KBM-7 (cell line): ENCODE data around the gene XXYLT1.

Experiments used
- DNase-seq: peaks from one replicate; pipeline ENCODE4 v3.0.0-alpha.2; 2015
- in situ Hi-C: fragments of 300-500 bp; cut with MboI; formaldehyde crosslinking; loops from 2 replicates; pipeline ENCODE4 v1.14.3; 2020; ENCODE audit warnings: low sequenced_read_pairs, low pct_unique_long_range_greater_than_20kb, mixed read lengths

Gene XXYLT1

DNA sequence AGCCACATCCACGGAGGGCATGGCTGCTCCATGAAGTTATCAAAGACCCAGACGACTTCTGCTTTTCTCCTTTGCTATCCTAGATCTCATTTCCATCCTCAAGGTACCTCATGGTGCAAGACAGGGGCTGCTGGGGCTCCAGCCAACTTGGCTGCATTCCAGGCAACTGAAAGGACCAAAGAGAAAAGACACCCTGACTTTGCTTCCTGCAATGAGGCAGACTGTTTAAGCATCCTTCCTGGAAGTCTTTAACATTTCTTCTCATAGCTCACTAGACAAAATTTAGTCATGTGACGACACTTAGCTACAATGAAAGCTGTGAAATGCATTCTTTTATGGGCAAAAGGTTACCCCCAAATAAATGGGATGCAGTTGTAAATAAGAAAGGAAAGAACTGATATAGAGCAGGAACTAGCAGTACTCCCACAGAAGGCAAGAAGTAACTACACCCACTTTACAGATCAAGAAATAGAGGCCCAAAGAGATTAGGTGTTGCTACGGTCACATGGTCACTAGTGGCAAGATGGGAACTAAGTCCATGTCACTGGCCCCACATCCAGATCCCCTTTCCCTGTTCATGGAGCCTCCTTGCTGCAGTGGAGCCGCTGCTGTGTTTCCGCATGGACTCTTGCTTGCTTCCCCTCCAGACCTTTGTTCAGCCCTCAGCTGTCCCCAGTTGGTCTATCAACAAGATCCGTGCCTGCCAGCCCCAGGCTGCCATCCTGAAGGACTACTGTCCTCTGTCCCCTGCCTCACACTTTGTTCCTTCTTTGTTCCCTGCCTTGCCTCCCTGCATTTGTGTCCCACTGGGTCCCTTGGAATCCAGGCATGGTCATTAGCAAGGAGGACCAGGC, 107.0 kb downstream of the XXYLT1 start:
- in situ Hi-C loops: no loop called here
- no peak for DNase-seq

DNA sequence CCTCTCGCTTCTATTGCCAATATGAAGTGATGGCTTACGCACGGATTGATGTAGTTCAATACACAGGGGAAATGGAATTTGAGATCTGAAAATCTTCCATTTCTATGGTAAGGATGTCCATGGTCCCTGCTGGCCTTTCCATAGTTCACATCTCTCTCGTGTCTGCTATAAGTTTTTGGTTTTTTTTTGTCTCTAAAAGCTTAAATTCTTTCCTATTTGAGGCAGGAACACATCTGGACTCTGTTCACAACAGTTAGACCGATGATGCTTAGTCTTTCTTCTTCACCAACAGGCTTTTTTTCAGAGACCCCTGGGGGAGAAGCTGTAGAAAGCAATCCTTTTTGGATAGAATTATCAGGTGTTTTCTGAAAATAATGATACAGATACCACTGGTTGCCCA, 108.1 kb downstream of the XXYLT1 start:
- no peak for DNase-seq
- in situ Hi-C loops: no loop called here

DNA sequence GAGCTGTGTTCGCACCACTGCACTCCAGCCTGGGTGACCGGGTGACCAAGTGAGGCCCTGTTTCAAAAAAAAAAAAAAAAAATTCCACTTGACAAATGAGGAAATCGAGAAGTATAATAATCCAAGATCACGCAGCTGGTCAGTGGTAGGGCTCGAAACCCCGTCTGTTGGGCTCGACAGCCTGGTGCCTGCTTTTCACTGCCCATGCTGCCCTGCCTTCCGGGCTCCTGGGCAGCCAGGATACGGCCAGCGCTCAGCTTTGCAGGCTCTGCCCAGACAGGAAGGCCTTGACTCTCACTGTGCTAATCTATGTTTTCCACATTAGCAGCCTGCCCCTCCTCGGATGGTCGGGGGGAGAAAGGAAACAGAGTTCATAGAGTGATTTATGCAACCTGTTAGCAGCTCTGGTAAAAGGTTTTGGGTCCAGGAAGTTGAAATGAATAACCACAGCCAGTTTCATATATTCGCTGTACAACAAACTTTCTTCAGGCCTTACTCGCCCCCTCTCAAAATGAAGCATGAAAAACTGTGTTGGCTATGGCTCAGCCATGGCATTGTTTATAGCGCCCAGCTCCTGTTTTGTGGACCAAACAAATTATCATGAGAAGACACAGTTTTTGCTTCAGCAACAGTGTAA, 108.8 kb downstream of the XXYLT1 start:
- DNase-seq: peak; percentile 87
- in situ Hi-C loops: no loop called here

DNA sequence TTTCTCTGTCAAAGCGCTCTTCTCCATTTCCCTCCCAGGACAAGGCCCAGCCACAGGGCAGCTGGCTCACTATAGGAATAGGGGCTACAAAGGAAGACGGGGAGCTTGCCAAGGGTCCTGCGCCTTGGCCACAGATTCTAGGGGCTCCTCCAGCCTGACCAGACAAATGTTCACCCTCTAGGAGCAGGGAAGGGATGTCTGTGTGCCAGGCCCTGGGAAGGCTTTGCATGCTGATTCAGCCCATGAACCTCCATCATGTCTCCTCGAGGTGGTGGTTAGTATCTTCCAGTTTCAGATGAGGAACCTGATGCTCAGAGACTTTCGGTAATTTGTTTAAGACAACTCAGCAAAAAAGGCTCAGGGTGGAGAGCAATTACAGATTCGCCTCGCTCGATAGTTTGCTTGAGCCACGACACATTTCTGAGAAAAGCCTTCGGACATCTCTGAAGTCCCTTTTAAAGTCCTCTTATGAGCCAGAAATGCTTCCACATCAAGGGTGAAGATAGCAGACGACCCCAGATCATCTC, 110.0 kb downstream of the XXYLT1 start:
- in situ Hi-C loops: no loop called here

DNA sequence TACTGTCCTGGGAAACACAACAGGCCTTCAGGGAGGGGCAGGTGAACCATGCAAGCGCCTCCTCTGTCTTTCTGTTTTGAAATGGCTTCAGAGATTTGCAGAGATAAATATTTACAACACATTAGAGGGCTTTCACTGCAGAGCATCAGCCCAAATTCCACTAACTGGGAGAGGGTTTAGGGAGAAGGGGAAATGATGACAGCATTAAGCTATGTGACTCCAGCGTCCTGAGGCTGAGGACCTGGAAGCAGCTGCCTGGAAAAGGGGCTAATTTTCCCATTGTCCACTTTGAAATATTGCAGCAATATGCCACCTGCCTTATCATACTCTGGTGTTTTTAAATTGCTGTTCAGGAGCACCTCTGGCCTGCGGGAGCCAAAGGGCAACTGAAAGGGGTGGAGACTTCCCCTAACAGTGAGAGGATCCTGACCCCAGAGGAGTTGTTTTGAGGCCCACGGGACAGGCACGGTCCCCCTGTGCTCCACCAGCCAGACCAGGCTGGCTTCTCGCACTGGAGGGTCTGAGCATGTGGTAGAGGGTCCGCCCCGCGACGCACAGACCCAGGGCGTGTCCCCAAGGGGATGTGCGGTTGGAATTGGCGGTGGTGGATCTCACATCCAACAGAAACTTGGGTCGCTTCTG, 110.6 kb downstream of the XXYLT1 start:
- in situ Hi-C loops: no loop called here
- no peak for DNase-seq

More for the DNA sequence above, 110.0 kb downstream of the XXYLT1 start:
- no peak for DNase-seq

DNA sequence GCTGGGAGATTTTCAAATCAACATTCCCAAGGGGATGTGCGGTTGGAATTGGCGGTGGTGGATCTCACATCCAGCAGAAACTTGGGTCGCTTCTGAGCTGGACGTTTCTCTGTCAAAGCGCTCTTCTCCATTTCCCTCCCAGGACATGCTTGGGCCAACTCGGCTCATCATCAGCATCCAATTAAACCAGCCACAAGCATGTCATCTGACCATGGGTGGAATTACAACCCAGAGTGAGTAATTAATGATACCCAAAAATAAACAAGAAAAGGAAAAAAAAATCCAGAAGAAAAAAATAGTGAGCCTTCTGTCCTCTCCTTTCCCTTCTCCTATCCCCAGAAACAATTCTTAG, 111.2 kb downstream of the XXYLT1 start:
- in situ Hi-C loops: no loop called here
- DNase-seq: no peak

DNA sequence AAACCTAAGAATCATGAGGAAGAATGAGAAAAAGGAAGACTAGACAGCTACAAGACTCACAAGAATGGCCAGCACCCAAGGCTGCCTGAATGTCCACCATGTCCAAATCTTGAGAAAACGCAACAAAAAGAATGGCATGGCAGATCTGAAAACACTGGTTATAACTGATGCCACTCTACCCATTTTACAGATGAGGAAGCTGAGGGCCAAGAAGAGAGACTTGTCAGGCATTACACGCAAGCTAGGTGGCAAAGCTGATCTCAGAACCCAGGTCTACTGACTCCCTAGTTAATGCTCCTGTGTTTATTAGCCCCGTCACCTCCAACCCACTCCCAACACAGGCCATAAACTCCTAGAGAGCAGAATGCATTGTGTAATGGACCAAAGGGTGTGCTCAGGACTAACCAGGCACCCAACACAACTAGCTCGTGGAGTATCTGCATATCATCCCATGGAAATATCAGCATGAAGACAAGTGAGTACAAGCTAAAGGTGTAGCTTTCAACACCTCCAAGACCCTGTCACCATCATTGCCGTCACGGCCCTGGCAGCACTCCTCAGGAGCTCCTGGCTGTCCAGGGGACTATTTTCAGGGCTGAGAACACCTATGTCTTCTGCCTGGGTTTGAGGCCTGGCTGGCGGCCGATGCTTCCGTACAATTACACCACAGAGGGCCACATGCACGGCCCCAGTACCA, 111.7 kb downstream of the XXYLT1 start:
- in situ Hi-C loops: no loop called here
- no peak for DNase-seq

DNA sequence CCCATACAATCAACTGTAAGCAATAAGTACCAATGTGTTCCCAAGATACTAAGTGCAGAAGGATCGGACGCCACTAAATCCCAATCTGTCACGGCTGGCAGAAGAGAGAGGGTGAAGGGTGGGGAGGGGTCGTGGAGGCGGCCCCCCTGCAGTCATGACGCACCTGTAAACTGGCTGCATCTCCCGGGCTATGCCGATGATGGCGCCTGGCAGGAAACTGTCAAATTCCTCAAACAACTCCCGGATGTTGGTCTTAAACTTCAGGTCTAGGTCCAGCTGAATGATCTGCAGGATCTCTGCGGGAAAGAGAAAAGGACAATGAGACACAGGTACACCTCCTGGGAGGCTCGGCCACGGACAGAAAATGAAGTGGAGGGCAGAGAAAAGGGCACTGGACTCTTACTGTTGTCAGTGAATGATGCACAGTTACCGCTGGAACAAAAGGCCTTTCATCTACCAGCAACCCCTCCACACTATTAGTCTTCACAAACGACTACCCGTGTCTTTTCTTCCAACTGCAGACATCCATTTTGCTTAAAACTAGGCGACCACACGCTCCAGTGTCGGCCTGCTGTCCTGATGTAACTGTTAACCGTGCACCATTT, 114.6 kb downstream of the XXYLT1 start:
- in situ Hi-C loops: no loop called here
- DNase-seq: no peak

DNA sequence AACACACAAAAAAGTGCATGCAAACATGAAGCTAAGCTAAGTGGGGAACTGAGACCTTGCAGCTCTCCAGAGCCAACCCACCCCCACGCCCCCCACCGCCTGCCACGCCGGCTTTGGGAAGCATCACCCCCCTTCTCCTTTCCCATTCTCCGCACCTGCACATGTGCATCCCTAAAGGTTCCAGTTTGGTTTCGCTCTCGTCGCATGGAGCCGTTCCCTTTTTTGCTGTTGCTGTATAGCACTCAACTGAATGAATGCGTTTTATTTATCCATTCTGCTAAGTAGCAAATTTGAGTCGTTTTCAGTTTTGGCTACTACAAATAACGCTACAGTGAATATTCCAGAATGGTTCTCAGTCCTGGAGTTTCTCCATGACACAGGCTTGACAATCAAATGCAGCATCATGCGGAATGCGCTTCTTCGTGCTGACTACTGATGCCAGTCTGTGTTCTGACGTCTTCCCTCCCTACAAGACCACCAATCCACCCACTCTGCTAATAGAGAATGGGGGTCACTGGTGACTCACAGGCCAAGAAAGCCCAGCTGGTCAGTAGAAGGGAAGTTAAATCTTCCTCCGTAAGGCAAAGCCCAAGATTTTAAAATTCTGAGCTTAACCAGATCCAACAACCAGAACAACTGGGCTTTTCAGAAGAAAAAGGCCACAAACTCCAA, 115.3 kb downstream of the XXYLT1 start:
- no peak for DNase-seq
- in situ Hi-C loops: no loop called here

DNA sequence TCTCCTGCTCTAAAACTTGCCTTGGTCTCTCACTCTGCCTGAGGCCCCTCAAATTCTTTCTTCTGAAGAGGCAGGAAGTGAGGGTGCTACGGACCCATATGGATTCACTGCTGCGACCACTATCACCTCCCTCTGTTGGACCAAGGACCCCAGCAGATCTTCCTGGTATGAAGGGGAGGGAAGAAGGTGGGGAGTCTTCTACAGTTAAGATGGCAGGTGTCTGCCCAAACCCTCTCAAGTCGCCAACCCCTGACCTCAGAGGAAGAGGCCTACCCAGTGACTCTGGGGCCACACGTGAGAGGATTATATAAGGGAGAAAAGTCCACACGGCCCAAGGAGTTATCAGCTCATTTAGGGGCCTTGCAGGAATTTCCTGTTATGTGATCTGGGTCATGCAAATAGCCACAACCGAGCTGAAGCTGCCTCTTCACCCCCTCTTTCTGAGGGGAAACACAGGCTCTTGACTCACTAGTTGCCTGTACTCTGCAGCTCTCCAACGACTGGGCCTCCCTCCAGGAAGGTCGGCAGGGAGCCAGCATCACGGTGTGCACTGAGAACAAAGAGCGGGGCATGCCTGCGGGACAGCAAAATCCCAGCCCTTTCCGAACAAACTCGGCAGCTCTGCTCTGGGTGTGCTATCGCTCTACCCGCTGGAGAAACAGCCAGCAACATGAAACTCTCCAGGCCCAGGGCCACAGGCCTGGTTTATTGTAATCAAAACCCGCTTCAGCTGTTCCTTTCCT, 116.0 kb downstream of the XXYLT1 start:
- DNase-seq: peak; percentile 91
- in situ Hi-C loops: no loop called here

DNA sequence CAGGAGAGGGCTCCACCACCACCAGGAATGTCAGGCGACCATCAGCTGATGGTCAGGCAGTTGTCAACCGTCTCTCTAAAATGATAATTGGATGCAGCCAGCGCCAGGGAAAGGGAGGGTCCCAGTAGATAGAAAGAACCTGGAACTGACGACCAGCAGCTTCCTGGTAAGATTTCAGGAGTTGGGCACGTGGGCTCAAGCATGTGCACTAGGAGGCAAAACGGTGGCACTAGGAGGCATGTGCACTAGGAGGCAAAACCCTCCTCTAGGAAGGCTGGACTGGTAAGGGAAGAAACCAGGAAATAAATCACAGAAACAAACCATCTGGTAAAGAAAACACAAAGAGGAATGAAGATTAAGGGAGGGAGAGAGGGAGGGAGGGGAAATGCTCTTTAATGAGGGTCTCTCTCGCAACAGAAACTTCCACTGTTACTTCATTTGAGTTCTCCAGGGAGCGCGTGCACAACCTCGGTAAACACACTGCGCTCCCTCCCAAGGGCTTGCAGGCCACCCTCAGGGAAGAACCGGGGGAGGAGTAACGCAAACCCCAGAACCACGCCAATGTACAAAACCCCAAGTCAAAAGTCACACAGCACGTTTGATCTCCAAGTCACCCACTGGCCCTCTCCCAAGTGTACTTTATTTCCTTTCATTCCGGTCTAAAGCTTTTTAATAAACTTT, 116.7 kb downstream of the XXYLT1 start:
- DNase-seq: peak; percentile 52
- in situ Hi-C loops: no loop called here

DNA sequence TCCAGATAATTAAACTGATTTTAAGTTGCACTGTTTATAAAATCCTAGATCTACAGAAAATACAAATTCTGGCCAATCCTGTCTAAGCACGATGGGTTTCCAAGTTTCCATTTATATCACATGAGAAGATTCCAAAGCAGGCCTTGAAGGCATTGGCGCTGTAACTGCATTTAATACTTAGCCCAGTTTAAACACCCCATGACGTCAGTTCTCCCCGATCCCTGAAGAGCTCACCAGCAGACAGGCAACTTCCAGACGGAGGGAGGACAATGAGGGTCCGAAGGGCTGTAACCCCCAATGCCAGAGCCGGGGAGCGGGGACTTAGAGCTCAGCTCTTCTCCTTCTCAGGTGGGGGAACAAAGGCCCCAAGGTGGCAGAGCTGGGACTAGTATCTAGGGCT, 117.3 kb downstream of the XXYLT1 start:
- in situ Hi-C loops: no loop called here
- no peak for DNase-seq

DNA sequence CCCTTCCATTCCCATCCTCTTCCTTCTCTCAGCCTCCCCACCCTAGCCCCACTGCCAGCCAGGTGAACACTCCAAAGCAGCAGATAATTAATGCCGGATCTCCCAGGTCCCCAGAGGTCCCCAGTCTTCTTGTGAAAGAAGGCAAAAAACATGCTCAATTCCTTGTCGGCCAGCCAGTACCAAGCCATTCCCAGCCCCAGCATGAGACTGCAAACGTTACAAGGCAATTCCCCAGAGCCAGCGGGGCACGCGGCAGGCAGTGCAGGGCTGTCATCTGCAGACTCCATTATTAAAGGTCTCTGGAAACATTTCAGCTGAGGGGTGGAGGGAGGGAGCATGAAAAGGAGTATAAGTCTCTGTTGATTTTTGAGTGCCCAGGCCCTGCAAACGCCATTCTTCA, 117.8 kb downstream of the XXYLT1 start:
- in situ Hi-C loops: no loop called here
- DNase-seq: no peak

DNA sequence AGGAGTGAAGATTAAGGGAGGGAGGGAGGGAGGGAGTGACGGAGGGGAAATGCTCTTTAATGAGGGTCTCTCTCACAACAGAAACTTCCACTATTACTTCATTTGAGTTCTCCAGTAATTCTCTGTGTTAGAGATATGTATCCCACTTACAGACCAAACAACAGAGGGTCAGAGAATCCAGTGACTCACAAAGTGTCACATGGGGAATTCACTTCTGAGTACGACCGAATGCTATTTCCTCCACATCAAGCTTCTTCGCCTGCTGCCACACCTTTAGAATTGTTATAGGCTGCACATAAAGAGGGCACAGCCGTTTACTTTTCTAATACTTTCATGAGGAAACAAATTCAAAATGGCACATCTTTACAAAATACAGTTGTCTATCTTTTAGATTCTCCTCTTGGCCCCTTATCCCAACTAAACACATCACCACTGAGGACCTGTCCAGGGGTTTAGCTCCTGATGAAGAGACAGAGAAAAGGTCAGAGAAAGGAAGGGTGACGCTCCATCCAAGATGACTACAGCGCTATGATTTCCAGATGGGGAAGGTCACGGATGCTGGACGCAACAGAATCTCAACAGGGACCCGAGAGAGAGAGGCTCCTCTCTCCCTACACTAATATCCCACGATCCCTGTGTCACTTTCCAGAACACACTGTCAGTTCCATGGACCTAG, 119.0 kb downstream of the XXYLT1 start:
- in situ Hi-C loops: no loop called here
- no peak for DNase-seq

DNA sequence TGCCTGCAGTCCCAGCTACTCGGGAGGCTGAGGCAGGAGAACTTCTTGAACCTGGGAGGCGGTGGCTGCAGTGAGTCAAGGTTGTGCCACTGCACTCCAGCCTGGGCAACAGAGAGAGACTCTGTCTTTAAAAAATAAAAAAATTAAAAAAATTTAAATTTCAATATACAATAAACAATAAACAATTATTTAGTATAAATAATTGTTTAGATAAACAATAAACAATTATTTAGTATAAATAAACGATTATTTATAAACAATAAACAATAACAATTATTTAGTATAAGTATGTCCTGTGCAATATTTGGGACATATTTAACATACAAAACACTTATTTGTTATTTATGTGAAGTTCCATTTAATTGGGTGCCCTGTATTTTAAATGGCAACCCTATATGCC, 119.6 kb downstream of the XXYLT1 start:
- in situ Hi-C loops: no loop called here

DNA sequence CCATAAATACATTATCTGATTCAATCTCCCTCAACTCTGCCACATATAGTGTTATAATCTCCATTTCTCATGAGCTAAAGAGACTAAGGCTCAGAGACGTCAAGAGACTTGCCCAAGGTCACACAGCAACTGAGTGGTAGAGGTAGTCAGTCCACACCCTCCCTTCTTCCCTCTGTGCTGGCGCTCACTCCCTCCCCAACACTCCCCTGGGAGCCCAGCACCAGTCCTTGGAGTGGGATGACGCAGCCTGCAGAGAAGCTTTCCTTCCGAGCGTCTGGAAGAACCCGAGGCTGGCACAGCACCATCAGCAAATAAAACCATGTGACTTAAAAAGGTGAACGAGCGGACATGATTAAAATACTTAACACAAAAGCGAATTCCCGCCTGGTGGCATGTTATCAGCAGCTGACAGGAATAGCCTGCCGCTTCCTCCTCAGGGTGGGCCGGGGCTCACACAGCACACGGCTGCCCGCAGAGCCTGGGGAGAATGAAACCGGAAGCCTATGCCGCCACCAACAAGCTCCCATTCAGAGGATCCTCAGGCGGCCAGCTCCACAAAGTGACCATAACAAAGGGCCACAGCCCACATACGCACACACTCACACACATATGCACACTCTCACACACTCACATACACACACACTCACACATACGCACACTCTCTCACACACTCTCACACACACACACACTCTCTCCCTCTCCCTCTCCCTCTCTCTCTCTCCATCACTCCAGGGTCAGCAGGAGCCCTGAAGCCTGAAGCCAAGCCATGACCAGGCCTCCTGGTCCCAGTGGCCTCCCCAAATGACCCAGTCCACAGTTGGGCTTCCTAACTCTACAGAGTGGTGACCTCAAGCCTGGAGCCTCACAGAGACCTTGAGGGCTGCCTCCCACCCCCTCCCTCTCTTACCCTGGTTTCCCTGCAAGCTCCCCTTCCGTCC, 120.5 kb downstream of the XXYLT1 start:
- peak; percentile 91 for DNase-seq
- in situ Hi-C loops: no loop called here

More for the DNA sequence above, 119.6 kb downstream of the XXYLT1 start:
- DNase-seq: no peak
